ENCODE results near the gene CDH4. TPM values are rescaled to one million over a fixed set of nuclear protein-coding genes. Genes with fewer than 3 reads are reported as not detected.

The CDH4 gene
- polyA plus RNA-seq, 1 donor (not counting 4 experiments of a cell fraction or from before 2014, with no cell fraction given): 2.2 TPM

GRCh38 chr20:61449916-61450315 lies 197.9 kb downstream of the CDH4 start:
- Histone ChIP-seq H2AFZ (ENCODE audit: control insufficient read depth, low read length) (no peak overlapping the region), H3K4me2 (ENCODE audit: control insufficient read depth, extremely low read depth, insufficient read depth, low read depth, low read length) (no peak overlapping the region), H3K4me3 (ENCODE audit: control insufficient read depth in 2 of 3, extremely low read depth in 1 of 3, insufficient read depth in 2 of 3, low read depth in 1 of 3, low read length in 3 of 3) (no peak overlapping the region), H3K36me3 (ENCODE audit: control insufficient read depth in 2 of 2, extremely low read depth in 1 of 2, insufficient read depth in 2 of 2, low read length in 2 of 2) (no peaks in the 10 kb centered on the region), H4K20me1 (ENCODE audit: control insufficient read depth, extremely low read depth, insufficient read depth, low read length) (peaks cover 5% of the 10 kb centered on the region), H3K9ac (ENCODE audit: control insufficient read depth, extremely low read depth, insufficient read depth, low read length) (no peak overlapping the region), H3K9me1 (ENCODE audit: control insufficient read depth, extremely low read depth, insufficient read depth, low read length) (no peaks in the 10 kb centered on the region), H3K27me3 (ENCODE audit: control insufficient read depth, extremely low read depth, insufficient read depth, low read length) (no peaks in the 10 kb centered on the region), H3K9me3 (ENCODE audit: control insufficient read depth, low read depth, low read length) (no peaks in the 10 kb centered on the region), H3K27ac (ENCODE audit: control insufficient read depth, insufficient read depth, low read length) (no peak overlapping the region), H3K4me1 (ENCODE audit: control insufficient read depth, extremely low read depth, insufficient read depth, low read length) (no peaks in the 10 kb centered on the region), H3K79me2 (ENCODE audit: control insufficient read depth, insufficient read depth, low read length) (no peaks in the 10 kb centered on the region)
- no peak for TF ChIP-seq EZH2 (IDR thresholded peaks at IDR 0.05; ENCODE audit: low read length)
- TF ChIP-seq, protein P1, sequence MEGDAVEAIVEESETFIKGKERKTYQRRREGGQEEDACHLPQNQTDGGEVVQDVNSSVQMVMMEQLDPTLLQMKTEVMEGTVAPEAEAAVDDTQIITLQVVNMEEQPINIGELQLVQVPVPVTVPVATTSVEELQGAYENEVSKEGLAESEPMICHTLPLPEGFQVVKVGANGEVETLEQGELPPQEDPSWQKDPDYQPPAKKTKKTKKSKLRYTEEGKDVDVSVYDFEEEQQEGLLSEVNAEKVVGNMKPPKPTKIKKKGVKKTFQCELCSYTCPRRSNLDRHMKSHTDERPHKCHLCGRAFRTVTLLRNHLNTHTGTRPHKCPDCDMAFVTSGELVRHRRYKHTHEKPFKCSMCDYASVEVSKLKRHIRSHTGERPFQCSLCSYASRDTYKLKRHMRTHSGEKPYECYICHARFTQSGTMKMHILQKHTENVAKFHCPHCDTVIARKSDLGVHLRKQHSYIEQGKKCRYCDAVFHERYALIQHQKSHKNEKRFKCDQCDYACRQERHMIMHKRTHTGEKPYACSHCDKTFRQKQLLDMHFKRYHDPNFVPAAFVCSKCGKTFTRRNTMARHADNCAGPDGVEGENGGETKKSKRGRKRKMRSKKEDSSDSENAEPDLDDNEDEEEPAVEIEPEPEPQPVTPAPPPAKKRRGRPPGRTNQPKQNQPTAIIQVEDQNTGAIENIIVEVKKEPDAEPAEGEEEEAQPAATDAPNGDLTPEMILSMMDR (optimal IDR thresholded peaks at IDR 0.05 in 1 of 3, IDR thresholded peaks at IDR 0.05 in 1 of 3, conservative IDR thresholded peaks at IDR 0.05 in 1 of 3; ENCODE audit: extremely low read depth in 1 of 3, insufficient read depth in 2 of 3, low read length in 3 of 3): no peak
- no peak for FAIRE-seq
- dilution Hi-C loops (cut with MboI; ENCODE audit: extremely low pct_ligation_motif_present, low sequenced_read_pairs): no loop called here
- DNase-seq (ENCODE audit: low read depth, low spot score): no peak

DNA sequence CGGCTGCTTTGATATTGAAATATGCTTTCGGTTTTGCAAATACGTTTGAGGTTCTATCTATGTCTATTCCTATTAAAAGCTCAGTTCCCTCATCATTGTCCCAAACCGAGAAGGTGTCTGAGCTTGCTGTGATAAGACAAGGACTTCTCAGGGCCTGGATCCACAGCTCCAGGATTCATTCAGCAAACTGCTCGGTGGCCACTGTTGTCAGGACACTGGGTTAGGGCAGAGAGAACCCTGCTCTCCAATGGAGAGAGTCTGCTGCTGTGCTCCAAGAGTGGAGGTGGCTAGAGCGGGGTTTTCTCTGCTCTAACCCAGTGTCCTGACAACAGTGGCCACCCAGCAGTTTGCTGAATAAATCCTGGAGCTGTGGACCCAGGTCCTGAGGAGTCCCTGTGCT lies 198.5 kb downstream of the CDH4 start:
- TF ChIP-seq, protein P1 (optimal IDR thresholded peaks at IDR 0.05 in 1 of 3, IDR thresholded peaks at IDR 0.05 in 1 of 3, conservative IDR thresholded peaks at IDR 0.05 in 1 of 3; ENCODE audit: extremely low read depth in 1 of 3, insufficient read depth in 2 of 3, low read length in 3 of 3): no peak
- TF ChIP-seq EZH2 (IDR thresholded peaks at IDR 0.05; ENCODE audit: low read length): no peak
- Histone ChIP-seq H3K79me2 (ENCODE audit: control insufficient read depth, insufficient read depth, low read length) (no peaks in the 10 kb centered on the region), H3K9me1 (ENCODE audit: control insufficient read depth, extremely low read depth, insufficient read depth, low read length) (no peaks in the 10 kb centered on the region), H3K27me3 (ENCODE audit: control insufficient read depth, extremely low read depth, insufficient read depth, low read length) (no peaks in the 10 kb centered on the region), H2AFZ (ENCODE audit: control insufficient read depth, low read length) (no peak overlapping the region), H4K20me1 (ENCODE audit: control insufficient read depth, extremely low read depth, insufficient read depth, low read length) (peaks cover 5% of the 10 kb centered on the region), H3K4me1 (ENCODE audit: control insufficient read depth, extremely low read depth, insufficient read depth, low read length) (no peaks in the 10 kb centered on the region), H3K9me3 (ENCODE audit: control insufficient read depth, low read depth, low read length) (no peaks in the 10 kb centered on the region), H3K9ac (ENCODE audit: control insufficient read depth, extremely low read depth, insufficient read depth, low read length) (no peak overlapping the region), H3K4me3 (ENCODE audit: control insufficient read depth in 2 of 3, extremely low read depth in 1 of 3, insufficient read depth in 2 of 3, low read depth in 1 of 3, low read length in 3 of 3) (no peak overlapping the region), H3K4me2 (ENCODE audit: control insufficient read depth, extremely low read depth, insufficient read depth, low read depth, low read length) (no peak overlapping the region), H3K27ac (ENCODE audit: control insufficient read depth, insufficient read depth, low read length) (no peak overlapping the region), H3K36me3 (ENCODE audit: control insufficient read depth in 2 of 2, extremely low read depth in 1 of 2, insufficient read depth in 2 of 2, low read length in 2 of 2) (no peaks in the 10 kb centered on the region)
- no peak for FAIRE-seq
- no peak for DNase-seq (ENCODE audit: low read depth, low spot score)
- dilution Hi-C loops (cut with MboI; ENCODE audit: extremely low pct_ligation_motif_present, low sequenced_read_pairs): no loop called here

All from keratinocyte (primary cell).